Peyer's patch (tissue), 4 donors: Measurements from ENCODE around the gene SLC25A21. TPM values are rescaled to one million over a fixed set of nuclear protein-coding genes. Genes with fewer than 3 reads are reported as not detected.
"Not testable (repeated sequence)": the region's sequence is repeated elsewhere in the genome, so short reads cannot be mapped to it uniquely, and the experiment has no call there.

Experiments used
- DNase-seq, 3 donors: peaks; one replicate each; pipeline ENCODE4 v3.0.0-alpha.2; 2017 to 2019
- H3K27ac ChIP-seq, 4 donors: fragments of 200-600 bp; sonication (generic); one replicate each; pipeline ENCODE4 v1.5.1; 2016 to 2019
- H3K27me3 ChIP-seq, 2 donors: fragments of 200-600 bp; sonication (generic); one replicate each; pipeline ENCODE4 v1.5.1; 2019
- H3K36me3 ChIP-seq, 3 donors: fragments of 200-600 bp; sonication (generic); one replicate each; pipeline ENCODE4 v1.5.1; 2016 to 2019
- H3K4me1 ChIP-seq, 4 donors: fragments of 200-600 bp; sonication (generic); one replicate each; pipeline ENCODE4 v1.5.1; 2016 to 2019
- H3K4me3 ChIP-seq, 4 donors: fragments of 200-600 bp; sonication (generic); 1 replicate in 3 of 4; 2 replicates in 1 of 4; pipeline ENCODE4 v1.5.1; 2016 to 2019; ENCODE audit warnings: mild to moderate bottlenecking in 1 of 4
- H3K9me3 ChIP-seq, 4 donors: fragments of 200-600 bp; sonication (generic); one replicate each; pipeline ENCODE4 v1.5.1; 2016 to 2019; ENCODE audit warnings: mild to moderate bottlenecking in 1 of 4
- POLR2A ChIP-seq, 2 donors: fragments of 450-650 bp; IDR thresholded peaks; one replicate each; pipeline ENCODE4 v1.5.1; 2017; ENCODE audit warnings: antibody characterized with exemption in 2 of 2, mild to moderate bottlenecking in 2 of 2, moderate library complexity in 2 of 2
- total RNA-seq, 4 donors: library from RNA; depleted of rRNA; stranded (reverse); fragments of >200 nt; gene quantifications; one replicate each; pipeline ENCODE4 v1.1.0, GENCODE V29; 2016
- TF ChIP-seq, protein P1 (sequence below), 6 experiments: fragments of 450-650 bp in 4 of 6; fragments of 200-600 bp in 2 of 6; sonication (generic) in 1 of 6; IDR thresholded peaks; one replicate each; pipeline ENCODE4 v1.5.1; 2017 to 2019; ENCODE audit warnings: antibody characterized with exemption in 6 of 6, mild to moderate bottlenecking in 3 of 6, moderate library complexity in 1 of 6

Gene SLC25A21
- total RNA-seq, 4 donors from 2014 or later, result 0.70 to 1.6 TPM; not detected in 2

DNA sequence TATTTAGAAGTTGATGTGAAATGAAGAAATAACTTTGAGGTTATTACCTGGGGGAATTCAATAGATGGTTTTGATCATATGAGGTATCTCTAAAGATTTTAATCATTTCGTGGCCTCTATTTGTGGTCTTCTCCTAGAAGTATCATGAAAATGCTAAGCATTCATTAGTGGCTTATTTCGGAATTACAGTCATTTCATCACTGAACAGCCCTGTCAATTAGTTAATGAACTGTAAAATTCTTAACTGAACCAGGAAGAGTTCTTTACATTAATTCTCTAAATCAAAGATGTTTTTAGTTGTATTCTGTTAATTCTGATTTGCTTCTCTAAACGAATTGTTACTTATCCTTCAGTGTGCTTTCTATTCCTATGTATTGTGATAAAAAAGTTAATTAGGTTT, 261.8 kb downstream of the SLC25A21 start:
- Histone ChIP-seq H3K36me3 (no peaks in the 10 kb centered on the region), H3K9me3 (no peaks in the 10 kb centered on the region), H3K4me3 (no peak overlapping the region), H3K27ac (no peak overlapping the region), H3K27me3 (no peaks in the 10 kb centered on the region), H3K4me1 (no peaks in the 10 kb centered on the region)
- TF ChIP-seq, protein P1, sequence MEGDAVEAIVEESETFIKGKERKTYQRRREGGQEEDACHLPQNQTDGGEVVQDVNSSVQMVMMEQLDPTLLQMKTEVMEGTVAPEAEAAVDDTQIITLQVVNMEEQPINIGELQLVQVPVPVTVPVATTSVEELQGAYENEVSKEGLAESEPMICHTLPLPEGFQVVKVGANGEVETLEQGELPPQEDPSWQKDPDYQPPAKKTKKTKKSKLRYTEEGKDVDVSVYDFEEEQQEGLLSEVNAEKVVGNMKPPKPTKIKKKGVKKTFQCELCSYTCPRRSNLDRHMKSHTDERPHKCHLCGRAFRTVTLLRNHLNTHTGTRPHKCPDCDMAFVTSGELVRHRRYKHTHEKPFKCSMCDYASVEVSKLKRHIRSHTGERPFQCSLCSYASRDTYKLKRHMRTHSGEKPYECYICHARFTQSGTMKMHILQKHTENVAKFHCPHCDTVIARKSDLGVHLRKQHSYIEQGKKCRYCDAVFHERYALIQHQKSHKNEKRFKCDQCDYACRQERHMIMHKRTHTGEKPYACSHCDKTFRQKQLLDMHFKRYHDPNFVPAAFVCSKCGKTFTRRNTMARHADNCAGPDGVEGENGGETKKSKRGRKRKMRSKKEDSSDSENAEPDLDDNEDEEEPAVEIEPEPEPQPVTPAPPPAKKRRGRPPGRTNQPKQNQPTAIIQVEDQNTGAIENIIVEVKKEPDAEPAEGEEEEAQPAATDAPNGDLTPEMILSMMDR (IDR thresholded peaks at IDR 0.05), result no peak
- TF ChIP-seq POLR2A (IDR thresholded peaks at IDR 0.05), result no peak
- no peak for DNase-seq

DNA sequence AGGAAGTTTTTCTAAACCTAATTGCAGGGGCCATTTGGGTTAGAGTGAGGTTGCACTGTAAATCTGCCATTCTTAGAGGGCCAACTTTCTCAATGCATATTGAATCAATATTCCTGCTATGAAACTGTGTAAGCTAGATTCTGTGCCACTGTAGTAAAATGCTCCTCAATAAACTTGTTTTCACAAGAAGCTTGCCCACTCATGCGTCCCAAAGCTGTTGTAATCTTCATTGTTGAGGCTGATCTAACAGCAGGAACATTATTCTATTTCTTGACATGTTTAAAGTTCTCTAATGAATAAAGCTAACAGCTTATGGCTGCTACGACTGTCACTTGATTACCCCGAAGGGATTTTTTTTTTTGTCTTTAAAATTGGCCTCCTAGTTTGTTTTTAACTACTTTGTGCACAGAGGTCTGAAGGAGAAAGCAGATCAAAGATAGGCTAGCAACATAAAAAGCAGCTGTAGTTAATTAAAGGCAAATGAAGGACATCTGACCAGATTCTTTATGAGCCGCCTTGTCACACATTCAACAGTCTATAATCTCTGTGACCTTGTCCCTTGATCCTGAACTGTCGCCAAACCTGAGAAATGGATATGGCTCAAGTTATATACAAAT, 267.0 kb downstream of the SLC25A21 start:
- no peak overlapping the region for H3K4me3 ChIP-seq
- no peak for DNase-seq

DNA sequence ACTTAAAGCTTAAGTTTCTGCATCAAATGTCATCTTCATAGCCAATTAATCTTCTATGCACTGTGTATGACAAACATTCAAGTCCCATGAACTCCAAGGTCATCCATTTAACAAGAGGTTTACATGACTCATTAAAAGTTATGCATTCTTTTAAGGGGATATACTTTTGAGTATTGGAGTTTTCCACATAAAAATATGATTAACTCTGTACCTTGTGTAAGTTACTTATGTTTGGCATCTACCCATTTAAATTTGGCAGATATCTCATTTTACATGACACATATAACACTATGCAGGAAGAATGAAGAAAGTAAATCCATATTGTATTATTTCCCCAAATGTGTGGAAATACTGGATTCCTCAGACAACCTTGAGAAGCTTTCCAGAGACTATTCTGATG, 270.5 kb downstream of the SLC25A21 start:
- Histone ChIP-seq H3K4me1 (no peaks in the 10 kb centered on the region), H3K9me3 (no peaks in the 10 kb centered on the region), H3K4me3 (no peak overlapping the region), H3K36me3 (no peaks in the 10 kb centered on the region), H3K27me3 (no peaks in the 10 kb centered on the region), H3K27ac (no peak overlapping the region)
- DNase-seq, result no peak
- no peak for TF ChIP-seq POLR2A (IDR thresholded peaks at IDR 0.05)
- TF ChIP-seq, protein P1 (IDR thresholded peaks at IDR 0.05), result no peak

More for the DNA sequence above, 267.0 kb downstream of the SLC25A21 start:
- H3K27me3 ChIP-seq, result no peaks in the 10 kb centered on the region
- no peaks in the 10 kb centered on the region for H3K9me3 ChIP-seq
- no peak overlapping the region for H3K27ac ChIP-seq
- H3K4me1 ChIP-seq, result no peaks in the 10 kb centered on the region
- TF ChIP-seq POLR2A (IDR thresholded peaks at IDR 0.05), result no peak
- TF ChIP-seq, protein P1 (IDR thresholded peaks at IDR 0.05), result no peak
- no peaks in the 10 kb centered on the region for H3K36me3 ChIP-seq

DNA sequence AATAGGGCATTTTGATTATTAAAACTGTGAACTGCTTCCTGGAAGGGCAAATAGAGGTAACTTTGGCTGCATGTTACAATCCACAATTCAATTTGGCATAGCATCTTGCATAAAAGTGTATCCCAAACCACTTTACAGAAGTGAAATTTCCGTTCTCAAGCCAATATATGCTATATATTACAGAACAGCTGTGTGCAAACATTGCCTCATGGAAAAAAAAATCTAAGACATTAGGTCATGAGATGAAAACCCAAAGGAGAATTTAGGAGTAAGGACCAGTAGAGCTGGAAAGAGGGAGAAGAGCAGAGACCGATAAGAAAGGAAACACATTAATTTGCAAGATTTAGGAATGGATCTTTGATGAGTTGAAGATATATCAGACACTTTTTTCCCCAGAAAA, 271.6 kb downstream of the SLC25A21 start:
- TF ChIP-seq POLR2A (IDR thresholded peaks at IDR 0.05), result no peak
- TF ChIP-seq, protein P1 (IDR thresholded peaks at IDR 0.05), result no peak
- DNase-seq, result no peak
- no peak overlapping the region for H3K27ac ChIP-seq
- no peaks in the 10 kb centered on the region for H3K4me1 ChIP-seq
- H3K27me3 ChIP-seq, result no peaks in the 10 kb centered on the region
- no peak overlapping the region for H3K4me3 ChIP-seq
- no peaks in the 10 kb centered on the region for H3K9me3 ChIP-seq
- no peaks in the 10 kb centered on the region for H3K36me3 ChIP-seq

DNA sequence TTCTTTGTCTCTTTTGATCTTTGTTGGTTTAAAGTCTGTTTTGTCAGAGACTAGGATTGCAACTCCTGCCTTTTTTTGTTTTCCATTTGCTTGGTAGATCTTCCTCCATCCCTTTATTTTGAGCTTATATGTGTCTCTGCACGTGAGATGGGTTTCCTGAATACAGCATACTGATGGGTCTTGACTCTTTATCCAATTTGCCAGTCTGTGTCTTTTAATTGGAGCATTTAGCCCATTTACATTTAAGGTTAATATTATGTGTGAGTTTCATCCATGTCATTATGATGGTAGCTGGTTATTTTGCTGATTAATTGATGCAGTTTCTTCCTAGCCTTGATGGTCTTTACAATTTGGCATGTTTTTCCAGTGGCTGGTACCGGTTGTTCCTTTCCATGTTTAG, 276.1 kb downstream of the SLC25A21 start:
- H3K4me1 ChIP-seq, H3K27ac ChIP-seq, H3K36me3 ChIP-seq, H3K4me3 ChIP-seq, H3K9me3 ChIP-seq, DNase-seq, H3K27me3 ChIP-seq: not testable (repeated sequence)

DNA sequence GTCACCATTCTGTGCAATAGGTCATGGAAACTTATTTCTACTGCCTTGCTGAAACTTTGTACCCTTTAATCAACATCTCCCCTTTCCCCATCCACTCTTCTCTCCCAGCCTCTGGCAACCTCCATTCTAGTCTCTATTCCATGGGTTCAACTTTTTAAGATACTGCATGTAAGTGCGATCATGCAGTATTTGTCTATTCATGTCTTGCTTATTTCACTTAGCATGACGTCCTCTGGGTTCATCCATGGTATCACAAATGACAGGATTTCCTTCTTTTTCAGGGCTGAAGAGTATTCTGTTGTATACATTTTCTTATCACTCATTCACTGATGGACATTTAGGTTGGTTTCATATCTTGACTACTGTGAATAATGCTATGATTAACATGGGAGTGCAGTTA, 288.4 kb downstream of the SLC25A21 start:
- no peak for DNase-seq
- Histone ChIP-seq H3K4me1 (no peaks in the 10 kb centered on the region), H3K36me3 (no peaks in the 10 kb centered on the region), H3K27me3 (no peaks in the 10 kb centered on the region), H3K4me3 (no peak overlapping the region), H3K9me3 (no peaks in the 10 kb centered on the region), H3K27ac (no peak overlapping the region)
- TF ChIP-seq, protein P1 (IDR thresholded peaks at IDR 0.05), result no peak
- TF ChIP-seq POLR2A (IDR thresholded peaks at IDR 0.05), result no peak
